B cell (primary cell): ENCODE results near the gene GLYATL1. TPM values are rescaled to one million over a fixed set of nuclear protein-coding genes. Genes with fewer than 3 reads are reported as not detected.

Experiments
- ATAC-seq: fragments of 200-7000 bp; cut with Tn5 transposase; one replicate; pipeline ENCODE4 v1.10.0; 2021; ENCODE audit warnings: low read depth, mild to moderate bottlenecking, moderate number of reproducible peaks, moderate library complexity
- CTCF ChIA-PET: fragments of 350-600 bp; sonication (Branson Sonifier 250); formaldehyde crosslinking; loops from one replicate; lab custom pipeline; 2021; ENCODE audit warnings: antibody characterized with exemption, inconsistent platforms; lab: Charles Lee
- POLR2A ChIA-PET: fragments of 350-600 bp; sonication (Branson Sonifier 250); formaldehyde crosslinking; loops from one replicate; lab custom pipeline; 2021; ENCODE audit warnings: antibody characterized with exemption; lab: Charles Lee
- DNase-seq: peaks from one replicate; pipeline ENCODE4 v3.0.0; 2013
- H2AFZ ChIP-seq: 2 replicates; pipeline ENCODE4 v1.6.1; 2012; ENCODE audit warnings: mild to moderate bottlenecking, low read depth, low read length; ENCODE audit not compliant: insufficient read depth, poor library complexity, severe bottlenecking
- H3K27ac ChIP-seq, 2 donors: 1 replicate in 1 of 2; 2 replicates in 1 of 2; pipeline ENCODE4 v1.5.1; 2012 to 2013; ENCODE audit warnings: low read length in 2 of 2, mild to moderate bottlenecking in 2 of 2, moderate library complexity in 1 of 2
- H3K27me3 ChIP-seq, 4 experiments: fragments of 200-600 bp in 1 of 4; sonication (generic) in 1 of 4; replicated peaks in 1 of 4; 1 replicate in 2 of 4; 2 replicates in 2 of 4; pipeline versions ENCODE4 v1.6.1 to v1.7.0; 2013 to 2016; ENCODE audit warnings: low read length in 3 of 4, mild to moderate bottlenecking in 2 of 4, mixed read lengths in 1 of 4, moderate library complexity in 1 of 4; ENCODE audit not compliant: insufficient read depth in 4 of 4, control insufficient read depth in 3 of 4; ENCODE audit errors: control extremely low read depth in 1 of 4
- H3K36me3 ChIP-seq, 2 experiments: replicated peaks in 1 of 2; 1 replicate in 1 of 2; 2 replicates in 1 of 2; pipeline versions ENCODE4 v1.6.1 to v1.7.1; 2013; ENCODE audit warnings: low read length in 1 of 2; ENCODE audit not compliant: insufficient read depth in 2 of 2, control insufficient read depth in 1 of 2; ENCODE audit errors: control extremely low read depth in 1 of 2, extremely low read depth in 1 of 2
- H3K4me1 ChIP-seq, 2 donors: fragments of 200-600 bp in 1 of 2; sonication (generic) in 1 of 2; 1 replicate in 1 of 2; 2 replicates in 1 of 2; pipeline versions ENCODE4 v1.5.1 to v1.6.1; 2013 to 2017; ENCODE audit warnings: low read length in 2 of 2; ENCODE audit not compliant: control insufficient read depth in 2 of 2, insufficient read depth in 2 of 2
- H3K4me2 ChIP-seq: replicated peaks from 2 replicates; pipeline ENCODE3; 2012; ENCODE audit warnings: mild to moderate bottlenecking, low read depth, low read length; ENCODE audit not compliant: poor library complexity, severe bottlenecking
- H3K4me3 ChIP-seq, 5 experiments: fragments of 200-600 bp in 1 of 5; sonication (generic) in 1 of 5; 1 replicate in 3 of 5; 2 replicates in 2 of 5; pipeline versions ENCODE4 v1.5.1 to v1.7.0; 2011 to 2016; ENCODE audit warnings: low read length in 4 of 5, mild to moderate bottlenecking in 4 of 5, low read depth in 2 of 5, control low read depth in 1 of 5, moderate library complexity in 1 of 5; ENCODE audit not compliant: insufficient read depth in 1 of 5; ENCODE audit errors: control extremely low read depth in 1 of 5, extremely low read depth in 1 of 5
- H3K79me2 ChIP-seq: fragments of 200-600 bp; sonication (generic); one replicate; pipeline ENCODE4 v1.6.0; 2016; ENCODE audit warnings: low read length; ENCODE audit not compliant: control insufficient read depth, insufficient read depth
- H3K9ac ChIP-seq: fragments of 200-600 bp; sonication (generic); 2 replicates; pipeline ENCODE4 v1.6.1; 2017; ENCODE audit warnings: mild to moderate bottlenecking, low read length, moderate library complexity
- H3K9me3 ChIP-seq, 3 donors: one replicate each; pipeline versions ENCODE4 v1.6.1 to v1.7.1; 2013; ENCODE audit warnings: low read length in 2 of 3; ENCODE audit not compliant: control insufficient read depth in 2 of 3, insufficient read depth in 1 of 3; ENCODE audit errors: control extremely low read depth in 1 of 3
- H4K20me1 ChIP-seq: 2 replicates; pipeline ENCODE4 v1.6.0; 2012; ENCODE audit warnings: mild to moderate bottlenecking, low read length; ENCODE audit not compliant: insufficient read depth, control insufficient read depth, poor library complexity, severe bottlenecking
- H3K27ac Mint-ChIP-seq: one replicate; pipeline ENCODE4 v1.8.0; 2021; ENCODE audit warnings: mixed read lengths
- H3K27me3 Mint-ChIP-seq: one replicate; pipeline ENCODE4 v1.8.0; 2021; ENCODE audit warnings: mixed read lengths
- H3K4me1 Mint-ChIP-seq: one replicate; pipeline ENCODE4 v1.8.0; 2021; ENCODE audit warnings: mixed read lengths
- H3K4me3 Mint-ChIP-seq: one replicate; pipeline ENCODE4 v1.8.0; 2021; ENCODE audit warnings: mixed read lengths
- H3K9me3 Mint-ChIP-seq: one replicate; pipeline ENCODE4 v1.8.0; 2022; ENCODE audit warnings: mixed read lengths; ENCODE audit not compliant: insufficient read depth
- EZH2 ChIP-seq: IDR thresholded peaks from 2 replicates; pipeline ENCODE4 v1.6.1; 2012; ENCODE audit warnings: borderline replicate concordance, low read depth, mild to moderate bottlenecking, moderate library complexity, low read length; ENCODE audit not compliant: insufficient read depth, poor library complexity, severe bottlenecking
- WGBS: methylation state at CpG from one replicate; pipeline ENCODE4 v1.1.5; 2013; ENCODE audit warnings: missing lambda C conversion rate; ENCODE audit not compliant: insufficient coverage; 5-methylcytosine and 5-hydroxymethylcytosine counted together
- intact Hi-C: fragments of 100-400 bp; cut with micrococcal nuclease; formaldehyde crosslinking; loops from one replicate; pipeline ENCODE4 v1.10.0; 2022
- polyA plus RNA-seq: library from polyadenylated mRNA; depleted of rRNA; stranded (reverse); fragments of >200 nt; gene quantifications from 2 replicates; pipeline ENCODE4 v1.2.3, GENCODE V29; 2012
- total RNA-seq, 2 donors: library from RNA; stranded (reverse); fragments of 120-200 nt in 1 of 2; gene quantifications; 1 replicate in 1 of 2; 2 replicates in 1 of 2; pipeline versions ENCODE4 v1.2.3 to v1.2.4, GENCODE V29; 2013 to 2022
- TF ChIP-seq, protein P1 (sequence below): fragments of 200-600 bp; IDR thresholded peaks from one replicate; pipeline ENCODE4 v1.8.0; 2022; ENCODE audit warnings: antibody characterized with exemption, mild to moderate bottlenecking

Gene GLYATL1
- total and polyA plus RNA-seq, 2 donors (not counting 1 experiment from before 2014, with no cell fraction given), result not detected

DNA sequence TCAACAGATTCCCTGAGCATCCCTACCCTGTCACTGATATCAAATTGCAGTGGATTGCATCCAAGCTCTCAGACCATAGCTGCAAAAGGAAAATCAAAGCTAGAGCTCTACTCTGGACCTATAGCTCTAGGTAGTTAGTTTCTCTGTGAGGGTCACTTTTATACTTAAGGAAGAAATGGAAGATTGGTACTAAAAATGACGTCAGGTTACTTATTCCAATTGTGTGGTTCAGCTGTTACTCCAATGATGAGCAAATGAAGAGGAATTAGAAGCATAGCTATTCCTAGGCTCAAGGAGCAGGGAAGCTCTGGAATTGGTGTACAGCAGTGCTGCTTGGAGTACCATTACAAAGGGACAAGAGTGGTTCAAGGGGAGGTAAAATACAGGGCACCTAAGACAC is 36.4 kb upstream of the GLYATL1 start:
- CTCF ChIA-PET, result interaction anchor here (0.7 to 1.5 kb wide), 2 partner anchors 48 to 233 kb away, joined by 3 to 4 read pairs; no protein-coding TSS in a partner anchor
- Histone ChIP-seq H3K4me1 (peaks cover 19 to 20% of the 10 kb centered on the region in 2 donors), H3K4me2 (no peak overlapping the region), H3K27ac (no peak overlapping the region), H2AFZ (no peak overlapping the region), H3K27me3 (peaks cover 0 to 62% (median 41%) of the 10 kb centered on the region in 4 experiments), H3K4me3 (no peak overlapping the region), H3K79me2 (no peaks in the 10 kb centered on the region), H4K20me1 (no peaks in the 10 kb centered on the region), H3K9ac (no peak overlapping the region), H3K36me3 (no peaks in the 10 kb centered on the region), H3K9me3 (peaks cover 0 to 21% (median 0%) of the 10 kb centered on the region in 3 donors)
- Mint-ChIP-seq H3K4me3 (no peak overlapping the region), H3K9me3 (no peaks in the 10 kb centered on the region), H3K27ac (no peak overlapping the region), H3K4me1 (peaks cover 23% of the 10 kb centered on the region), H3K27me3 (peaks cover 70% of the 10 kb centered on the region)
- no peak for ATAC-seq
- intact Hi-C loops, result no loop called here
- POLR2A ChIA-PET, result no interaction called here
- WGBS, result 63% methylated on average over 1 of the region's 1 CpG
- TF ChIP-seq EZH2, result no peak
- TF ChIP-seq, protein P1, sequence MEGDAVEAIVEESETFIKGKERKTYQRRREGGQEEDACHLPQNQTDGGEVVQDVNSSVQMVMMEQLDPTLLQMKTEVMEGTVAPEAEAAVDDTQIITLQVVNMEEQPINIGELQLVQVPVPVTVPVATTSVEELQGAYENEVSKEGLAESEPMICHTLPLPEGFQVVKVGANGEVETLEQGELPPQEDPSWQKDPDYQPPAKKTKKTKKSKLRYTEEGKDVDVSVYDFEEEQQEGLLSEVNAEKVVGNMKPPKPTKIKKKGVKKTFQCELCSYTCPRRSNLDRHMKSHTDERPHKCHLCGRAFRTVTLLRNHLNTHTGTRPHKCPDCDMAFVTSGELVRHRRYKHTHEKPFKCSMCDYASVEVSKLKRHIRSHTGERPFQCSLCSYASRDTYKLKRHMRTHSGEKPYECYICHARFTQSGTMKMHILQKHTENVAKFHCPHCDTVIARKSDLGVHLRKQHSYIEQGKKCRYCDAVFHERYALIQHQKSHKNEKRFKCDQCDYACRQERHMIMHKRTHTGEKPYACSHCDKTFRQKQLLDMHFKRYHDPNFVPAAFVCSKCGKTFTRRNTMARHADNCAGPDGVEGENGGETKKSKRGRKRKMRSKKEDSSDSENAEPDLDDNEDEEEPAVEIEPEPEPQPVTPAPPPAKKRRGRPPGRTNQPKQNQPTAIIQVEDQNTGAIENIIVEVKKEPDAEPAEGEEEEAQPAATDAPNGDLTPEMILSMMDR, result no peak
- no peak for DNase-seq

DNA sequence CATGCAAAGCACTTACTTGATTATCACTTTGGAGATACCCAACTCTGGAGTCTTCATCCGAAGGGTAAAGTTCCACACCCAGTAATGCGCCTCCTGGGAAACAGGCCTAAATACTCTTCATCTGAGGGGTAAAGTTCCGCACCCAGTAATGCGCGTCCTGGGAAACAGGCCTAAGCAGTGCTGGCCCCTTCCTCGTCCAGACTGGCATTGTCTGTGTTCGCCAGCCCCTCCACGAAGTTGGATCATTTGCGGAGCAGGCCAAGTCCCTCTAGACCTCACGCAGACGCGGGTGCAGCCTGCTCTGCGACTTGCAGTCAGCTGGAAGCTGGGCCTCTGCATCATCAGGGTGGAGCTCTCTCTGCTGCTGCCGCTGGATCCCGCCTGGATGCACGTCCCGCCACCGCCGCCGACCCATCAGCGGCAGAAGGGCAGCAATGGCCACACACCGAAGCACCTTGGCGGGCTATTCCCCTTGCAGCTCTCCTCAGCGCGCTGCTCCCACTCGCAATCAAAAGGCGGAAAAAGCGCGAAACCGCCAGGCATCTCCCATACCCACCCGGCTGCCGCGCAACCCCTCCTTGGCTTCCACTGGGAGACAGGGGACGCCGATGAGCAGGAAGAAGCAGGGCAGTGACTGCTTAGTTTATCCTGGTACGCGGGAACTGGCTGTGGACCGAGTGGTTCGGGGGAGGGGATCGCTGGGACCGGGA is 34.1 kb upstream of the GLYATL1 start:
- H3K4me3 Mint-ChIP-seq, result peak overlapping the region; percentile 18
- CTCF ChIA-PET, result no interaction called here

More for the DNA sequence above, 34.1 kb upstream of the GLYATL1 start:
- DNase-seq (peak; percentile 21), ATAC-seq (no peak)
- Histone ChIP-seq H3K27ac (no peak overlapping the region), H3K27me3 (peaks cover 0 to 62% (median 41%) of the 10 kb centered on the region in 4 experiments), H2AFZ (peak overlapping the region; percentile 49), H3K4me2 (peak overlapping the region; percentile 54), H3K9me3 (peaks cover 0 to 24% (median 0%) of the 10 kb centered on the region in 3 donors), H3K36me3 (no peaks in the 10 kb centered on the region), H3K4me1 (peaks cover 20 to 23% of the 10 kb centered on the region in 2 donors), H3K4me3 (peak overlapping the region in 1 of 5 experiments; percentile 33), H3K79me2 (no peaks in the 10 kb centered on the region), H4K20me1 (no peaks in the 10 kb centered on the region), H3K9ac (peak overlapping the region; percentile 11)
- Mint-ChIP-seq H3K4me1 (peaks cover 26% of the 10 kb centered on the region), H3K27ac (no peak overlapping the region), H3K27me3 (peaks cover 76% of the 10 kb centered on the region), H3K9me3 (no peaks in the 10 kb centered on the region)
- 19% methylated on average over 32 of the region's 41 CpGs for WGBS
- intact Hi-C loops, result no loop called here
- TF ChIP-seq, protein P1, result no peak
- no peak for TF ChIP-seq EZH2
- POLR2A ChIA-PET, result no interaction called here
